ENCODE results near the gene ROBO1.

Gene ROBO1

DNA sequence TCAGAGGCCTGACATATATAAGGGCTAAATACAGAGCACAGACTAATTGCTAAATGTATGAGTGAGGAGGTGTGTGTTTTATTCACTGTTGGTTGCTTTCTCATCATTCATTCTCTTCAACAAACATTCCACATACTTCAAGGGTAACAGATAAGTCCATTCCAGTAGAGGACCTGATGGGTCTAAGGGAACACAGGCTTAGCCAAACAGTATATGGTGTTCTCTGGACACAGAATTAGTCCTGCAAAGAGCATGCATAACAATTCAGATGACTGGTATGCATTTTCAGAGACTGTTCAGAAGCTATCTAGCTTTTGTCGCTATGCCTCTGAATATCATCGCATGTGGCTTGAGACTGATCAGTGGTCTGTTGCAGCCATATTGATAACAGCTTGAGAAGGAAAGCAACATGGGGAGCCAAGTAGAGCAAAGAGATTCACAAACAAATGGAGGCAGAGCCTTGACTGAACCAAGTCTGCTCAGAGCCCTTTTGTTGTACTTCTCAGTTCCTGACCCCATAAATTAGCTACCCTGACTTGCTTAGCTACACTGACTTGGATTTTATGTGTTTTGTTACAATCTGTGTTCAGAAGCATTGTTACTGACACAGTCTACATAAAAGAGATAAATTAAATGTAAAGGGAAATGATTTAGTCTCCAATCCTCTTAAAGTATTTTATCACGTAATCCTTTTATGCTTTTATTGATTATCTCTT is 1178.7 kb downstream of the ROBO1 start:
- DNase-seq, result no peak

DNA sequence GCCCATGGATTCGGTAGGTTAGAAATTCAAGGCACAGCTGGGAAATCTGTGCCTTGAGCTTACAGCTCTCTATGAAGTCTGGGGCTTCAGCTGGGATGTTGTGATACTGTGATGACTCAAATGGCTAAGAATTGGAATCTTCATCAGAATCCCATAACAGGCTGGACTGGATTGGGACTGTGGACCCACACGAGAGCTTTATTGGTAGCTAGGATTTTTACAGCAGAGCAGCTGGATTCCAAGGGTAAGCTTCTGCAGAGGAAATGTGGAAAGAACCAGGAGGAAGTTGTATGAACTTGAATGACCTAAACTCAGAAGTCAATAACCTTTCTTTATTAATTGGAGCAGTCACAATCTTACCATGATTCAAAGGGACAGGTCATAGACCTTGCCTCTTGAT is 1187.1 kb downstream of the ROBO1 start:
- DNase-seq, result no peak

DNA sequence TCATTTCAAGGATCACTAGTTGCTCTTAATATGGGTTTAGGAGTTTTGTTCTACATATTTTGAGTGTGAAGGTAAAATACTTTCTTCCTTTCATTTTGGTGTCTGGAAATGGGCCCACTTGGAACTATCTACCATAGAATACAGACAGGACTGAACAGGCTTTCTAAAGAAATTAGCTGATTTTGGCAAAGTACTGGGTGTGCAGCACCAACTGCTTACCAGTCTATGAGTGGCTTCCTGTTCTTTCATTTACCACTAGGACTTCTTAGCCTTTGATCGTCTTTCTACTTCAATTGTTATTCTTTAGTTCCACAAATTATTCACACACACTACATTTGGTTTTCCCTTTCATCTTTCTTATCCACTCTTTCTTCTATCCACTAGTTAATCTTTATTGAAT is 1196.3 kb downstream of the ROBO1 start:
- DNase-seq, result no peak

DNA sequence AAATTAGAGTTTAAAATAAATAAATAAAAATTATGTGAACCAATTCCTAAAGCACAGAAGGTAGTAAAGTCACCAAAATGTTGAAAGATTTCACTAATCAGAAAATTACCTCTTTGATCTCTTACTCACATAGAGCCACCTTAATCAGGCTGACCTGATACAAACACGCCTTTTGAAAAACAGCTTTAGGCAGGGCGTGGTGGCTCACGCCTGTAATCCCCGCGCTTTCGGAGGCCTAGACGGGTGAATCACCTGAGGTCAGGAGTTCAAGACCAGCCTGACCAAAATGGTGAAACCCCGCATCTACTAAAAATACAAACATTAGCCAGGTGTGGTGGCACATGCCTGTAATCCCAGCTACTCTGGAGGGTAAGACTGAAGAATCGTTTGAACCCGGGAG is 1197.3 kb downstream of the ROBO1 start:
- no peak for DNase-seq

DNA sequence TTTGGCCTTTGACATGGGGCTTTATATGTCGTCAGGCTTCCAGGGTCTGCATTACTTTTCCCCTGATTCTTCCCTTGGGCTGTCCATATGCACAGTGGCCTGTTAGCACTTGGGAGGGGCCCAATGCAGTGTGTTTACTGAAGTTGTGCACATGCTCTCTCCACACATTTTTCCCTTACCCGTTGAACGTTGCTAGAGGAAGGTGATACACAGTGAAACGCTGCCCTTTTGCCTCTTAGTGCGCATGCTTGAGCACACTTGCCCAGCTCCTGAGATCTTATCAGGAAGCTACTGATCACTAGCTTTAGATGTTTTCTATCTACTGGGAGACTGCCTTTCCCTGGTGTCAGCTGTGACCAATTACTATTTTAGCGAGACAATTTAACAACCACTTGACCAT is 1198.0 kb downstream of the ROBO1 start:
- no peak for DNase-seq

DNA sequence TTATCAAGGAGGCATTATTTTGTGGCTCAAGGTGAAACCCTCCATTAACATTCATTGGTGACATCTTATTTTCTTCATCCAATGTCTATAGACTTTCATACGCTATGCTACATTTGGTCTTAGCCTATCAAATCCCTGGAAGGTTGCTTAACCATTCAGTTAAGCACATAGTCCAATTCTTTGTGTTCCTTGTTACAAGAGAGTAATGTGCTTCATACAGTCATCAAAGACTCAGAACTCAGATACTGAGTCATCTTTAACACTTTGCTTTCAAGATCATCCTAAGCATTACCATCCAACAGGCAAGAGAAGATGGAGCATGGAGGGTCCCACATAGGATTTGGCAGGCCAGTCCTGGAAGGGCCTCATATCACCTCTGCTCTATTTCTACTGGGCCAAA is 1202.1 kb downstream of the ROBO1 start:
- DNase-seq, result no peak

DNA sequence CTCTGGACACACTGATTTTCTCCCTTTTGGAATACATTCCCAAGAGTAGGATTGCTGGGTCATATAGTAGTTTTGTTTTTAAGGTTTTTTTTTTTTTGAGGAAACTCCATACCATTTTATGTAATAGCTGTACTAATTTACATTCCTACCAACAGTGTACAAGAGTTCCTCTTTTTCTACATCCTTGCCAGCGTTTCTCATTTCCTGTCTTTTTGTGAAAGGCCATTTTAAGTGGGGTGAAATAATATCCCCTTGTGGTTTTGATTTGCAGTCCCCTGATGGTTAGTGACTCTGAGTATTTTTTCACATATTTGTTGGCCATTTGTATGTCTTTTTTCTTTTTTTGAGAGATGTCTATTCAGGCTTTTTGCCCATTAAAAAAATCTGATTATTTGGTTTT is 1205.5 kb downstream of the ROBO1 start:
- DNase-seq, result no peak

Measured in CD4-positive, alpha-beta T cell treated with Interleukin-12 subunit alpha and Interleukin-12 subunit beta, for 1 hour (primary cell).